Heart left ventricle (tissue), 16 donors: ENCODE data around the gene PEF1. TPM values are rescaled to one million over a fixed set of nuclear protein-coding genes. Genes with fewer than 3 reads are reported as not detected.
A peak's percentile ranks its signal among the peaks of the same experiment; 100 is the strongest.
"Not testable (repeated sequence)": the region's sequence is repeated elsewhere in the genome, so short reads cannot be mapped to it uniquely, and the experiment has no call there.

Source experiments
- ATAC-seq, 4 donors: fragments of 200-7000 bp; cut with Tn5 transposase; one replicate each; pipeline ENCODE4 v1.9.1; 2020 to 2022; ENCODE audit warnings: moderate library complexity in 4 of 4, mild to moderate bottlenecking in 3 of 4, moderate number of reproducible peaks in 1 of 4
- DNase-seq, 5 donors: peaks; one replicate each; pipeline ENCODE4 v3.0.0-alpha.2; 2020
- H3K27ac ChIP-seq, 12 donors: fragments of 200-600 bp; sonication (generic) in 4 of 12; one replicate each; pipeline versions ENCODE4 v1.5.0 to v1.8.0; 2016 to 2022; ENCODE audit warnings: mild to moderate bottlenecking in 2 of 12
- H3K27me3 ChIP-seq, 9 donors: fragments of 200-600 bp; sonication (generic) in 2 of 9; one replicate each; pipeline versions ENCODE4 v1.5.1 to v1.8.0; 2016 to 2022; ENCODE audit warnings: mild to moderate bottlenecking in 3 of 9
- H3K36me3 ChIP-seq, 9 donors: fragments of 200-600 bp; sonication (generic) in 2 of 9; one replicate each; pipeline versions ENCODE4 v1.5.0 to v1.8.0; 2018 to 2022; ENCODE audit warnings: mild to moderate bottlenecking in 2 of 9
- H3K4me1 ChIP-seq, 12 donors: fragments of 200-600 bp; sonication (generic) in 4 of 12; one replicate each; pipeline versions ENCODE4 v1.5.0 to v1.8.0; 2016 to 2022; ENCODE audit warnings: mild to moderate bottlenecking in 3 of 12
- H3K4me3 ChIP-seq, 12 donors: fragments of 200-600 bp; sonication (generic) in 4 of 12; one replicate each; pipeline versions ENCODE4 v1.5.0 to v1.8.0; 2017 to 2022; ENCODE audit warnings: mild to moderate bottlenecking in 9 of 12, moderate library complexity in 4 of 12
- H3K9me3 ChIP-seq, 12 donors: fragments of 200-600 bp; sonication (generic) in 4 of 12; one replicate each; pipeline versions ENCODE4 v1.5.0 to v1.8.0; 2016 to 2022; ENCODE audit warnings: mild to moderate bottlenecking in 1 of 12
- POLR2A ChIP-seq, 2 donors: fragments of 450-650 bp; IDR thresholded peaks; one replicate each; pipeline ENCODE4 v1.6.1; 2017; ENCODE audit warnings: antibody characterized with exemption in 2 of 2, mild to moderate bottlenecking in 2 of 2, moderate library complexity in 2 of 2
- WGBS, 4 donors: extraction: QIAGEN DNeasy Blood & Tissue Kit in 2 of 4; methylation state at CpG; one replicate each; pipeline versions ENCODE4 v1.1.5 to v1.1.7; 2013 to 2018; 5-methylcytosine and 5-hydroxymethylcytosine counted together
- intact Hi-C, 10 donors: fragments of 100-400 bp; cut with DNase I; formaldehyde crosslinking; loops; one replicate each; pipeline versions ENCODE4 v1.11.1 to v1.14.2; 2022
- polyA plus RNA-seq, 2 donors: library from polyadenylated mRNA; stranded (reverse); fragments of 200-250 nt; gene quantifications; one replicate each; pipeline ENCODE4 v1.2.3, GENCODE V29; 2013
- total RNA-seq, 9 donors: library from RNA; depleted of rRNA in 2 of 9; stranded (reverse); fragments of >200 nt in 2 of 9; fragmentation: NEBNext Ultra II Directional in 3 of 9; extraction: Animal tissue kit (Norgen Biotek cat#: 25700) in 3 of 9; gene quantifications; one replicate each; pipeline versions ENCODE4 v1.1.0 to v1.2.4, GENCODE V29; 2016 to 2023
- TF ChIP-seq, protein P1 (sequence below), 12 donors: fragments of 200-600 bp; sonication (generic) in 4 of 12; IDR thresholded peaks; one replicate each; pipeline versions ENCODE4 v1.5.0 to v1.8.0; 2018 to 2022; ENCODE audit warnings: antibody characterized with exemption in 12 of 12, mild to moderate bottlenecking in 5 of 12
- donor health status: ischemic (EF 13 %, LVEDD 7.1; RV severe dilation, severe dysfunction).
- donor health status: healthy with polysubstance abuse.
- donor health status: DM: no; HTN: yes; CAD: no.
- donor health status: DM: no; HTN: no; CAD: no.
- donor health status: ischemic (EF 25% LVEDD 6.9; RV normal size, moderate dysfunction).
- donor health status: ischemic (EF 25% LVEDD 5.7; RV mildly dilated, moderate dysfunction).
- donor health status: healthy.
- donor health status: DM: yes; HTN: yes; CAD: no.
- donor health status: ischemic (EF 35%, LVEDD 5.7; RV mildly dilated, moderate dysfunction).
- donor health status: nonischemic (EF 11% LVEDD 7.7; RV severe dilation, severe dysfunction).
- donor health status: DM: yes; HTN: yes; CAD: no.
- donor health status: PGD.
- donor health status: ischemic (EF 29% LVEDD 5.4; RV normal size, mild dysfunction).
- donor health status: nonischemic (EF 23%, LVEDD 6.1; RV moderate dilation, normal function).

The PEF1 gene
- total and polyA plus RNA-seq, 11 donors, result 32.2 to 106 (median 42.4) TPM

- DNase-seq (no peak), ATAC-seq (no peak)
- no peak for TF ChIP-seq POLR2A (IDR thresholded peaks at IDR 0.05)
- TF ChIP-seq, protein P1, sequence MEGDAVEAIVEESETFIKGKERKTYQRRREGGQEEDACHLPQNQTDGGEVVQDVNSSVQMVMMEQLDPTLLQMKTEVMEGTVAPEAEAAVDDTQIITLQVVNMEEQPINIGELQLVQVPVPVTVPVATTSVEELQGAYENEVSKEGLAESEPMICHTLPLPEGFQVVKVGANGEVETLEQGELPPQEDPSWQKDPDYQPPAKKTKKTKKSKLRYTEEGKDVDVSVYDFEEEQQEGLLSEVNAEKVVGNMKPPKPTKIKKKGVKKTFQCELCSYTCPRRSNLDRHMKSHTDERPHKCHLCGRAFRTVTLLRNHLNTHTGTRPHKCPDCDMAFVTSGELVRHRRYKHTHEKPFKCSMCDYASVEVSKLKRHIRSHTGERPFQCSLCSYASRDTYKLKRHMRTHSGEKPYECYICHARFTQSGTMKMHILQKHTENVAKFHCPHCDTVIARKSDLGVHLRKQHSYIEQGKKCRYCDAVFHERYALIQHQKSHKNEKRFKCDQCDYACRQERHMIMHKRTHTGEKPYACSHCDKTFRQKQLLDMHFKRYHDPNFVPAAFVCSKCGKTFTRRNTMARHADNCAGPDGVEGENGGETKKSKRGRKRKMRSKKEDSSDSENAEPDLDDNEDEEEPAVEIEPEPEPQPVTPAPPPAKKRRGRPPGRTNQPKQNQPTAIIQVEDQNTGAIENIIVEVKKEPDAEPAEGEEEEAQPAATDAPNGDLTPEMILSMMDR (IDR thresholded peaks at IDR 0.05), result no peak
- Histone ChIP-seq H3K27me3 (peaks cover 0 to 11% (median 0%) of the 10 kb centered on the region in 9 donors), H3K4me1 (peaks cover 8 to 51% (median 36%) of the 10 kb centered on the region in 12 donors), H3K27ac (peak overlapping the region in 3 of 12 donors; percentile 20 to 53 (median 45)), H3K9me3 (no peaks in the 10 kb centered on the region), H3K4me3 (no peak overlapping the region), H3K36me3 (peaks cover 0 to 11% (median 10%) of the 10 kb centered on the region in 9 donors)
- WGBS, 4 donors, result 55 to 58% (median 57%) methylated on average over 11 of the region's 11 CpGs
- intact Hi-C loops, result loop anchor here in 3 of 10 donors (2.0 to 10.0 kb wide), 2 partner anchors 25 to 193 kb away; no protein-coding TSS in a partner anchor
Observed at GRCh38 chr1:31591425-31592093, 53.1 kb downstream of the PEF1 start.

DNA sequence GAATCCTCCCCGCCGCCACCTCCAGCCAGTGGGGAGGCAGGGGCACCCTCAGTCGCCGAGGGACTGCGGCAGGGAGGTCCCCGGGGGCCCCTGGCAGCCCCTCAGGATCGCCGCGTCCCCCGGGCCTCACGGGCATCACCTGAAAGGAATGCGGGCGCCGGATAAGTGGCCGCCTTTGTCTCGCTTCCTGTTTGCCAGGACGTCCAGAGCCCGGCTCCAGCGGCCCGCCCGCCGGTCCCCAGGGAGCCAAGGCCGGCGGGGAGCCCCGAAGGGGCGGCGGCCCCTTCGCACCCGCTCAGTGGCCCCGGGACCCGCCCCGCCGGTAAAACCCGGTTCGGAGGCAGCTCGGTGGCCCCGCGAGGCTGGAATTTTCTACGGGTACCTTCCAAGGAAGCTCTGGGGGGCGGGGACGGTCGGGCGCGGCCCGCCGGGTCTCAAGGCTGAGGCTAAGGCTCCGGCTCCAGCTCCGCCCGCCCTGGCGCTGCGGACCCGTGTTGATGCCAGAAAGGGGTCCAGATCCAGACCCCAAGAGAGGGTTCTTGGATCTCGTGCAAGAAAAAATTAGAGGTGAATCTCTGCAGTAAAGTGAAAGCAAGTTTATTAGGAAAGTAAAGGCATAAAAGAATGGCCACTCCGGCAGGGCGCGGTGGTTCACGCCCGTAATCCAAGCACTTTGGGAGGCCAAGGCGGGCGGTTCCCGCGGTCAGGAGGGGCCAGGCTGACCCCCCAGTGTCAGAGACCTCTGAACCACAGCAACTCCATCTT lies 55.7 kb downstream of the PEF1 start:
- Histone ChIP-seq H3K4me3 (peak overlapping the region in 10 of 12 donors; percentile 24 to 52 (median 40)), H3K36me3 (peaks cover 0 to 36% (median 33%) of the 10 kb centered on the region in 9 donors), H3K27ac (peak overlapping the region; percentile 75 to 98 (median 92)), H3K9me3 (no peaks in the 10 kb centered on the region), H3K27me3 (peaks cover 0 to 11% (median 0%) of the 10 kb centered on the region in 9 donors), H3K4me1 (peaks cover 19 to 65% (median 56%) of the 10 kb centered on the region in 12 donors)
- ATAC-seq, result peak in 3 of 4 donors; percentile 23 to 26 (median 25)
- WGBS, 4 donors, result 18 to 45% (median 30%) methylated on average over 26 to 62 of the region's 62 CpGs
- TF ChIP-seq, protein P1 (IDR thresholded peaks at IDR 0.05), result no peak
- peak in 1 of 2 donors; percentile 29 for TF ChIP-seq POLR2A (IDR thresholded peaks at IDR 0.05)
- intact Hi-C loops, result loop anchor here in 1 of 10 donors (2.0 kb wide), 1 partner anchor 14 kb away; no protein-coding TSS in a partner anchor
- DNase-seq, result peak; percentile 57 to 84 (median 75)

- Histone ChIP-seq H3K27ac (peak overlapping the region; percentile 75 to 98 (median 92)), H3K4me3 (peak overlapping the region in 2 of 12 donors; percentile 40 to 52), H3K36me3 (peaks cover 0 to 44% (median 39%) of the 10 kb centered on the region in 9 donors), H3K27me3 (peaks cover 0 to 11% (median 0%) of the 10 kb centered on the region in 9 donors), H3K4me1 (peaks cover 25 to 72% (median 66%) of the 10 kb centered on the region in 12 donors), H3K9me3 (no peaks in the 10 kb centered on the region)
- peak; percentile 32 to 68 (median 40) for ATAC-seq
- intact Hi-C loops, result loop anchor here in 1 of 10 donors (2.0 kb wide), 1 partner anchor 13 kb away; no protein-coding TSS in a partner anchor
- TF ChIP-seq, protein P1 (IDR thresholded peaks at IDR 0.05), result peak; percentile 46 to 79 (median 56)
- TF ChIP-seq POLR2A (IDR thresholded peaks at IDR 0.05), result peak in 1 of 2 donors; percentile 50
- 30 to 42% (median 37%) methylated on average over 11 to 14 of the region's 14 CpGs for WGBS, 4 donors
- DNase-seq, result peak; percentile 78 to 83 (median 80)
Observed at GRCh38 chr1:31587720-31588423, 56.8 kb downstream of the PEF1 start.

GRCh38 chr1:31587328-31587699 lies 57.4 kb downstream of the PEF1 start:
- H3K4me3 ChIP-seq, DNase-seq, intact Hi-C loops, ATAC-seq, H3K9me3 ChIP-seq: not testable (repeated sequence)
- 90 to 93% (median 92%) methylated on average over 5 of the region's 5 CpGs for WGBS, 4 donors
- peaks cover 0 to 45% (median 39%) of the 10 kb centered on the region in 9 donors for H3K36me3 ChIP-seq
- H3K27ac ChIP-seq, result peak overlapping the region; percentile 75 to 98 (median 92)
- H3K4me1 ChIP-seq, result peaks cover 27 to 77% (median 71%) of the 10 kb centered on the region in 12 donors
- peaks cover 0 to 11% (median 0%) of the 10 kb centered on the region in 9 donors for H3K27me3 ChIP-seq
